HG03025 (cell line): ENCODE results near the gene SETMAR.
"Not testable (repeated sequence)": the region's sequence is repeated elsewhere in the genome, so short reads cannot be mapped to it uniquely, and the experiment has no call there.

Experiments
- ATAC-seq: cut with Tn5 transposase; IDR thresholded peaks from one replicate; pipeline ENCODE4 v1.9.1; 2021; ENCODE audit warnings: mild to moderate bottlenecking, moderate library complexity; ENCODE audit not compliant: unreplicated experiment, low FRiP score

Gene SETMAR

DNA sequence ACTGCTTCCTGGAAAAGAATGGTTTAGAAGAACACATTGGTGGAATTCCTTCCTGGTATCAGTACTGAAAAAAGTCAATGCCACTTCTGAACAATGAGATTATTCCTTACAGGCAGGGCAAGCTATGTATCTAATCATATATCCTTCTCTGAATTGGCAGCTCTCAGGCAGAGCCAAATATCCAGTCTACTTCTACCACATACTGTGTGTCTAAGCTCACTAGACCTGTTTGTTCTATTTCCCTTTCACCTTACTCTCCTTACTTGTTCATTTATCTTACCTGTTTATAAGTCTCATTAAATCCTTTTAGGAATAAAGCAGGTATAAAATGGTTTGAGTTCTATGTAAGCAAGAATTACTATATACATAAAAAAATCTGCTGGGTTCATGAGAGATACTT lies 8.3 kb downstream of the SETMAR start:
- no peak for ATAC-seq

DNA sequence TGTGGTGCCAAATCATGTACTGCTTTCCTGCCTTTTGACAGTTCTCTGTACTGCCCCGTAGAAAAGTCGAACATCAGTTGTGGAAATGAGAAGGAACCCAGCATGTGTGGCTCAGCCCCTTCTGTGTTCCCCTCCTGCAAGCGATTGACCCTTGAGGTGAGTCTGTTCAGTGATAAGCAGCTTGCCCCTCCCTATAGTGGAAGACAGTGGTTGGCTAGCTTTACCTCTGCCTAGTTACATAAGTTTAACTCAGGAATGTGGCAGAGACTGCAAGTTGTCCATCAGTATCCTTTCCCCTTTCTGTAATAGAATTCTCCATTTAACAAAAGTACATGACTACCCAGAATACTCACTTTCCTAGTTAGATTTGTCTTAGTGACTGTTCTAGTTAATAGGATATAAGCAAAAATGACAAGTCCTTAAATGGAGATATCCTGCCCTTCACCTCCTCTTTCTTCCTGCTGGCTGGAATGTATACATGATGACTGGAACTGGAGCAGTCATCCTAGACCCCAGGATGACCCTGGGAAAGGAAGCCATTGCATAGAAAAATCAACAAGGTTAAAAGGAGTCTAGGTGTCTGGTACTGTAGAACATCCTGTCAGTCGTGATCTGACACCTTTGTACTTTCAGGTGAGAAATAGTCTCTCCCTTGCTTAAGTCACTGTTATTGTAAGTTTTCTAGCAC lies 10.6 kb downstream of the SETMAR start:
- ATAC-seq, result no peak

DNA sequence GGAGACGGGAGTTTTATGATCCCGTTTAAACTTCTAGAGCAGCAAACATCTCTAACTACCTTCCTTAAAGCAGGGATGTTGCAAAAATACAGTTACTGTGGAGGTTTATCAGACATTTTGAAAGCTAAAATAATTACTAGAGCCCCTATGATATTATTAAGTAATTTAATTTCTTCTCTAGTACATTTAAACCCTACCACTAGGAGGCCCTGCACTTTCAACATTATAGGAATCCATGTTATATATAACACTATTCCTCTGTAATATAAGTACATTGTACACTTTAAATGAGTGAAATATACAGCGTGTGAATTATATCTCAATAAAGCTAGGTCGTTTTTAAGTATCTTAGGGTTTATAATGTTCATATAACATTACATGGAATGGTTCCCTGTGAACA lies 11.5 kb downstream of the SETMAR start:
- no peak for ATAC-seq

DNA sequence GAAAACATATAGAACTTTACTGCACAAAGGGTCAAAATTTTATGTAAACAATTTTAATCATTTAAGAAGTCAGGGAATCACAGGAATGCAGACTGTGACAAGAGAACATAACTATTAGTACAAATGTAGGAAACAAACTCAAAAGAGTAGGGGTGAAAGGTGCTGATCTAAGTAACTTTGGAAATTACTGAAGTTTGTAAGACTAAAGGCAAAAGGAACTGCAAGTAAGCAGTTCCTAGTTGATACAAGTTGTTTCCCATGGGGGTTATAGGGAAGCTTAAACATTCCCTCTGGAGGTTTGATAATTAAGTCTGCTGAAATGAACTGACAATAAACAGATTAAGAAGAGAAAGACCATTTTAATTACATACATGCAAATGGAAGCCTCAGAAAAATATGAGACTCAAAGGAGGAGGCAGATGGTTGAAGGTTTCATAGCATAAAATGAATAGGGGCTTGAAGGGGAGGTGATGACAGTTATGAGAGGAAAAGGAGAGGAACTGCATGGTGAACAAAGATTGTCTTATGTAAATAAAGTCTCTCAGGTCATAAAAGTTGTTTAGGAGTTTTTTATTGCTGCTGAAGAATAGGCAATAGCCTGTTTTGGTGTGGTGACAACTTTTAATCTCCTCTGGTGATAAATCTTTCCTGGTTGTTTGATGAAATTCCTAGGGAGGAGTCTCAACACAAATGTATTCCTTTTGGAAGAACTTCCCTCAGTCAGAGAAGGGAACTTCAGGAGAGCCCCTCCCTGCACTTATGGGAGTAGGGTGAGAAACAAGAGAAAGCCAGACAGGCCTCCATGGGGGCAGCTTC lies 17.1 kb downstream of the SETMAR start:
- no peak for ATAC-seq

DNA sequence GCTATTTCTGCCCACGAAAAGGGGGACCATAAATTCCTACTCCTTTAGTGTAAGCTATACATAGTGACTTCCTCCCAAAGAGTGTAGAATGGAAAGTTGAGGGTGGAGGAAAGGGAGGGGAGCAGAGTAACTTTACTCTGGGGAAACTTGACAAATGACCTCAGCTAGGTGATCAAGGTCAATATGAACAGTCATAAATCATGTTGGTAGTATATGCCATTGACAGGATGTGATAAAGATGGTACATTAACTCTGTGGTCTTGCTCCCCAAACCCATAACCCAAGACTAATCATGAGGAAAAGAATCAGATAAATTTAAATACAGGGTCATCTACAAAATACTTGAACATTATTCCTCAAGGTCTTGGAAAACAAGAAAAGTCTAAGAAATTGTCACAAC lies 18.6 kb downstream of the SETMAR start:
- no peak for ATAC-seq

DNA sequence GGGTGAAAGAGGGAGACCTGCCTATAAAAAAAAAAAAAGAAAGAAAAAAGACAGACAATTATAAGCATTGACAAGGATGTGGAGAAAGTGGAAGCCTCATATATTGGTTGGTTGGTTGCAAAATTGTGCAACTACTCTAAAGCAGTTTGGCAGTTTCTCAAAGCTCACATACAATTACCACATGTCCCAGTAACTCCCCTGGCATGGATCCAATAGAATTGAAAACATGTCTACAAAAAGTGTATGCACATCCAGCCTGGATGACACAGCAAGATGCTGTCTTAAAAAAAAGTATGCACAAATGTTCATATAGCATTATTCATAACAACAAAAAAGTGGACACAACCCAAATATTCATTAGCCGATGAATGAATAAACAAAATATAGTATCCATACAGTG lies 19.5 kb downstream of the SETMAR start:
- ATAC-seq, result no peak

DNA sequence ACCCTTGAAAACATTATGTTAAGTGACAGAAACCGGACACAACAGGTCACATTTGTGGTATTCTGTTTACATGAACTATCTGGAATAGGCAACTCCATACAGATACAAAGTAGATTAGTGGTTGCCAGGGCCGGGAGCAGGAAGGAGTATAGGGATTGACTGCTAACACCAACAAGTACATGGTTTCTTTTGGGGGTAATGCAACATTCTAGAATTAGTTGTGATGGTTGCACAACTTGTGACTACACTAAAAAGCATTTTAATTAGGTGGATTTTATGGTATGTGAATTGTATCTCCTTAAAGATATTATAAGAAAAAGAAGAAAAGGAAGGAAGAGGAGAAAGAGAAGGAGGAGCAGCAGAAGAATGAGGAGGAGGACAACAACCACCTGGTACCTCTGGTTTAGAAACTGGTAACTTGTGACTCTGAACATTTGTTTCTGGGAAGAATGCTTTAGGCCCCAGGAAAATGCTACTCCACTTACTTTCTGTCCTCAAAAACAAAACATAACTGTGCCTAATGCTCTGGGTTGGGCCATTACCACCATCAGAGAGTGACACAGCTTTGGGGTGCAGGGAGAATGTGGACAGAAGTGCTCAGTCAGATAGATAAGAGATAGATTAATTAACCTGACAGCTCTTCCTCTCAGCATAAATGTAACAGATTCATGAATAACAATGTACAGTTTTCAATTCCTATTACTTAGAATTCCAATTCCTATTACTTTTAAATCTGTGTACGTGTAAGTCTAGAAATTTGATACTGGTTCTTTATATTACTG lies 20.3 kb downstream of the SETMAR start:
- no peak for ATAC-seq

DNA sequence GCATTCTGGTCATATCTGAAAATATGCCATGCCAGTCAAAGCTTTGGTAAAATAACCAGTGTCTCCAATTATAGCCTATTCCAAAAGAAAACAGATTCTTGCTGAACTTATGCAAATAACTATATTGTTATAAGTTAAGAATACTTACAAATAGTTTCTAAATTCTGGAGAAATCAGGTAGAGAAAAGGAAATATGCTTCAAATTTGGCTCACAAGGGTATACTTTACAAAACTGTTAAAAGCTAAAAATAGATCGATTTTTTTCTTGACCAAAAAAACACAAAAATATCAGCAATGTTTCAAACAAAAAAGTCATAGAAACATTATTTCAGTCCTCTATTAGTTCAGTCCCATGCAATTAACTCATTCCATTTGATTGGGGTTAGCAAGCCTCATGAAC lies 23.7 kb downstream of the SETMAR start:
- ATAC-seq, result no peak

DNA sequence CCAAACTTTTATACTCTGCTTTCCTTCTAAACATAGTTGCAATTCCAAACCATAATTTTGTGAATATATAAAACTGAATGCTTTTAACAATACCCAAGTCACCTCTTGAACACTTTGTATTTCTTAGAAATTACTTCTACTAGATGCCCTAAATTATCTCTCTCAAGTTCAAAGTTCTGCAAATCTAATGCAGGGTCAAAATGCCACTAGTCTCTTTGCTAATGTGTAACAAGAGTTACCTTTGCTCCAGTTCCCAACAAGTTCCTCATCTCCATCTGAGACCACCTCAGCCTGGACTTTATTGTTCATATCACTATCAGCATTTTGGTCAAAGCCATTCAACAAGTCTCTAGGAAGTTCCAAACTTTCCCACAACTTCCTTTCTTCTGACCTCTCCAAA lies 26.6 kb downstream of the SETMAR start:
- ATAC-seq, result not testable (repeated sequence)

DNA sequence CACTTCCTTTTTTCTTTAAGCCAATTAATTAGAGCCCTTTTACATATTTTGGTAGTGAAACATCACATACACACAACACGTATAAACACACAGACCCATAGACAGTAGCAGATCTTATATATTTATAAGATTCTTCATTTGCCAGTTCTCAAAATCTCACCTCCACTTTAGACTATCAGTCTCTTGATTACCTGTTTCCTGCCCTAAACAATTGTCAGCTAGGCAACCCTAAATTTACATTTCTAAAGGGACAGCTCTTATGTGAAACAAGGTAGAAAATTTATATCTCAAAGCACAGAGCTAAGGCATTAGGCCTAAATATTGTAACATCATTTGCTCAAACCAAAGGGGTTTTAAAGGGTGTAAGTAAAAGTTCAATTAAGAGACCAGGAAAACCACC lies 28.9 kb downstream of the SETMAR start:
- no peak for ATAC-seq

DNA sequence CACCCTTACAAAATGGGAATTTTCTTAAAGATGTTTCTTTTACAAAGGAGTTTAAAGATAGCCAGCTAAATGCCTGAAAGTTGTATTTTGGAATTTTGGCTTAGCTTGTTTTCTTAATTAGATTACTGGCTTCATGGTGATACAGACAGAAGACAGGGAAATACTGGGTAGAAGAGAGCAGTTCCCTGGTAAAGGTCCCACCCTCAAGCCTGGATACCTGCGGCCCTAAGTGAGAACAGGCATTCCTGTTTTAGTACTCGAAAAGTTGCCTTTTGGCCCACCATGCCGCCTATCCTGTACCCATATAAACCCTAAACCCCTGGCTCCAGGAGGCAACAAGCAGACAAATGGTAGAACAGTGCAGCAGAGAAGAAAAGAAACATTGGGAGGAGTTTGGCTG lies 29.4 kb downstream of the SETMAR start:
- ATAC-seq, result no peak

DNA sequence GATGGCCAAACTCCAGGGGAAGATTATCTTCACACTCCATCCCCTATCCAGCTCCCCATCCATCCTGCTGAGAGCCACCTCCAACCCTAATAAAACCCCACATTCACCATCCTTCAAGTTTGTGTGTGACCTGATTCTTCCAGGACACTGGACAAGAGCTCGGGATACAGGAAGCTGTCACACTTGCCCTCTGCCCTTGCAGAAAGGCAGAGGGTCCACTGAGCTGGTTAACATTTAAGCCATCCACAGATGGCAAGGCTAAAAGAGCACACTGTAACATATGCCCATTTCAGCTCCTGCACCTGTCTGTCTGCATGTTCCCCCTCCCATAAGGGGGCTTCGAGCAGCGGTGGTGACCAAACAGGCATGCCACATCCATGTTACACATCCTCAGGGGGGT lies 29.8 kb downstream of the SETMAR start:
- ATAC-seq, result no peak

DNA sequence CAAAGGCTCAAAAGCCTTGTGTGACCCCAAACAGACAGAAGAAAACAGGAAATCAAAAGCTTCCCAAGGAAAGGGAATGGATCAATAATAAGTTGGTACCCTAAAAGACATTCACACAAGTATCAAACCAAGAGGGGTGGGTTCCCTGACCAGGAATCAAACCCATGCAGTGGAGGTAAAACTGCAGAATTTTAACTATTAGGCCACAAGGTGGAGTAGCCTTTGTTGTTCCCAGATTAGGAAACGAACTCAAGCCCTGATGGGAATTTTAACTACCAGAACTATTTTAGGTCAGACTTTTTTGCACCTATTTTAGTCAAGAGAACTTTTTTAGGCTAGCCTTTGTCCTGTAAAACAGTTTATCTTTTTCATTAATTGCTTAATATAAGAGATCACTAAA lies 31.4 kb downstream of the SETMAR start:
- ATAC-seq, result no peak

DNA sequence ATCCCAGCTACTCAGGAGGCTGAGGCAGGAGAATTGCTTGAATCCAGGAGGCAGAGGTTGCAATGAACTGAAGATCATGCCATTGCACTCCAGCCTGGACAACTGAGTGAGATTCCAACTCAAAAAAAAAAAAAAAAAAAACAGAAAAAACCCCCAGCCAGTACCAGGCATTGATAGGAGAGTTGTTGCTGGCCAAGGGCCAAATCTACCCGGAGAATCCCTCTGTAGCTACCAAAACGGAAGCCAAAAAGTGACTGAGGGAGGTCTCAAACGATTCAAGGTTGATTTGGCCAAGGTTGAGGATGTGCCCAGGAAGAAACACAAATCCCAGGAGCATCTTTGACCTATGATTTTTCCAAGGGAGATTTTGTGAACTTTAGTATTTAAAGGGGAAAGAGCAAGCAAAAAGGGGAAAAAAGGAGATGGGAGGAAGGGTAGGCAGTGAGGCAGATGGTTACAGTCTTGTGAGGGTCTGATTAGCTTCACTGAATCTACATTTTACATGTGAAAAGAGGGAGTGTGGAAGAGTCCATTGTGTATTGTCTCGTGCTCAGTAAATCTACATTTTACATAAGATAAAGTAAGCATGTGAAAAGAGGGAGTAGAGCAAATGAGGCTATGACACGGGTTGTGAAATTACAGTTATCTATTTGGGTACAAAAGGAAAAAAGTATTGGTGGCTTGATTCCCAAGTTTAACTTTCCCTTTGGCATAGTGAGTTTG lies 32.8 kb downstream of the SETMAR start:
- no peak for ATAC-seq

DNA sequence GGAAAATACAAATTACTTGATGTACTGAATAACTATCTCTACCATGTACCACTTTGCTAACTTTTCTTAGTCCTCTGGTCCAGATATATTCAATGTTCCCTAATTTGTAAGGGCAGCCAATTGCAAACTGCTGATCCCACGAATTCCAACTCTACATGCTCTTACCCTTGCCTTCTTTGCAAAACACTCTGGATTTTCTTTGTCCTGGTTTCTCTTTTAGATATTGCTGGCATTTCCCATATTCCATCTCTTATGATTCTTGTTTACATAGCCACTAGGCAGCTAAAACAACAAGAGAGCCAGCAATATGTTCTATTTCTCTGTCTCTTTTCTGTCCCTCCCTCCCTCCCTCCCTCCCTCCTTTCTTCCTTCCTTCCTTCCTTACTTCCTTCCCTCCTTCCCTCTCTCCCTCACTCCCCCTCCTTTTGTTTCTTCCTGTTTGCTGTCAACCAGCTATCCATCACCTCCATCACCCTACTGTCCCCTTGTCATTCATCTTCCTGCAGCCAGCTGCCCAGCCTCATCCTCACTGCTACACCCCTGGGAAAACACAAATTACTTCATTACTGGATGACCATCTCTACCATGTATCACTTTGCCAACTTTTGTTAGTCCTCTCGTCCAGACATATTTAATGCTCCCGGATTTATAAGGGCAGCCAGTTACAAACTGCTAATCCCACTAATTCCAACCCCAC lies 33.8 kb downstream of the SETMAR start:
- ATAC-seq, result no peak

DNA sequence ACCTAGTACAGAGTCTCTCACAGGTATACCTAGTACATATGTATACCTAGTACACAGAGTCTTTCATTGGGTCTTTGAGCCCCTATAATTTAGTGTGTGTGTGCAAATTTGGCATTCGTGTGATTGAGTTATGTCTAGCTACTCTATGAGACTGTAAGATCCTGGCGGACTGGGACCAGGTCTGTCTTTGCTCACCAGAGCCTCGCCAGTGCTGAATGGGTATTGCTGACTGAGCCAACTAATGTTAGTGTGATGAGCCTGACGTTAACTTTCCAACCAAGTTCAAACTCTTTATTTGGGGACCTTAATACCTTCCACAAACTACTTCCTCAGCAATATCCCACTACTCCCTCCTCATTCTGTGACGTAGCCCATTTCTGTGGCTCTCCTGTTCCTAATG lies 35.6 kb downstream of the SETMAR start:
- ATAC-seq, result no peak

DNA sequence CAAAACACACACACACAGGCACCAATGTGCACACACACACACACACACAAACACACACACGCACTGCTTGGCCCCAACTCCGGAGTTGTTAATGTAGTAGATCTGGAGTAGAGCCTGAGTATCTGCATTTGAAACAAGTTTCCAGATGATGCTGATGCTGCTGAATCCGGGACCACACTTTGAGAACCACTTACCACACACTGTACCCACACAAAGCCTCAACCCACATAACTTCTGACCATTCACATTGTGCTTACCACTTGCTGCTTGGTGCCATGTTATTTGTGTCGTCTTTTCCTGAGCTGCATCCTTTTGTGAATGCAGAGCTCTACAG lies 36.9 kb downstream of the SETMAR start:
- no peak for ATAC-seq

DNA sequence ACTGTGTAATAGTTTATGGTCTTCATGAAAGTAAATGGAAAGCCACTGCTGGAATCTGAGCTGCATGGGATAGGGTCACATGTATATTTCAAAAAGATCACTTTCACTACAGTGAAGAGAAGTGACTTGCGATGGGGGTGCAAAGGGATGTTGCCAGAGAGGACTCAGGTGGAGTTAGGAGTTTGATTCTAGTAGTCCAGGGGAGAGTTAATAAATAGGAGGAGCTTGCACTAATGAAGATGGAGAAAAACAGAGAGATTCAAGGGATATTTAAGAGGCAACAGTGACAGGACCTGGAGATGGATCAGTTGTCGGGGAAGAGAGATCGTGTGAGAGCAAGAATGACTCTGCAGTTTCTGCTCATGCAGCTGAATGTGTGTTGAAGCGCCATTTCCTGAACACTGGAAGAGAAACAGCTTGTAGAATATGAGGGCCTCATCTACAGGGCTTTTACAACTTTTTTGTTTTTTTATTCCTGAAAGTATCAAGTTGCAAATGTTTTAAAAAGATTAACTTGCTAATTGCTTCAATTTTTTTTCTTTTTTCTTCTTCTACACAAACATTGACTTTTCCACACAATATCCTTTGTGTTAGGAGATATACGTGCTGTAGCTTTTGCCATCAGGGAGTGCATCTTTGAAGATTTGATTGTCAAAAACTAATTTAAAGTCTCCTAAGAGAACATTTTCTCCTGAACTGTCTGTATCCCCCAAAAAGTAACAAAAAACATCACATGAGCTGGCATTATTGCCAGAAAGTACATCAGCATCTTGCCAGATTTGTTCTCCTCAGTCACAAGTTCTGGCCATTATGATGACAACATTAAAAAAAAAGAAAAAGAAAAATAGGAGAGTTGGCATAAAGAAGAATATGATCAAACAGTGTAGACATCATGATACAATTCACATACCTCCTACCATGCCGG lies 37.5 kb downstream of the SETMAR start:
- ATAC-seq, result no peak

DNA sequence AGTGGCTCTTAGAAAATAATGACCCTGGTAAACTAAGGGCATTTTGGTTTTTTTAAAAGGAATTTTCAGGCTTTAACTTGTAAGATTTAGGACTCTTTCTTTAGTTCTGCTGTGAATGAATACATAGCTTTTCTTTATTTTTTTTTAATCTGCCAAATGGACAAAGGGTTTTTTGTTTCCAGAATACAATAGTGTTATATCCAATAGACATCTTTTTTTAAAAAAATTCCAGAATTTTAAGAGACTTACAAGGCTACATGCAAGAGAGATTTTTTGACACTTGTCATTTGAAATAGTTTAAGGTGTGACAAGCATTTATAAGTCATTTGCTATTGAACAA lies 38.1 kb downstream of the SETMAR start:
- ATAC-seq, result no peak
